ENCODE results near the gene PSMC3.

The PSMC3 gene

DNA sequence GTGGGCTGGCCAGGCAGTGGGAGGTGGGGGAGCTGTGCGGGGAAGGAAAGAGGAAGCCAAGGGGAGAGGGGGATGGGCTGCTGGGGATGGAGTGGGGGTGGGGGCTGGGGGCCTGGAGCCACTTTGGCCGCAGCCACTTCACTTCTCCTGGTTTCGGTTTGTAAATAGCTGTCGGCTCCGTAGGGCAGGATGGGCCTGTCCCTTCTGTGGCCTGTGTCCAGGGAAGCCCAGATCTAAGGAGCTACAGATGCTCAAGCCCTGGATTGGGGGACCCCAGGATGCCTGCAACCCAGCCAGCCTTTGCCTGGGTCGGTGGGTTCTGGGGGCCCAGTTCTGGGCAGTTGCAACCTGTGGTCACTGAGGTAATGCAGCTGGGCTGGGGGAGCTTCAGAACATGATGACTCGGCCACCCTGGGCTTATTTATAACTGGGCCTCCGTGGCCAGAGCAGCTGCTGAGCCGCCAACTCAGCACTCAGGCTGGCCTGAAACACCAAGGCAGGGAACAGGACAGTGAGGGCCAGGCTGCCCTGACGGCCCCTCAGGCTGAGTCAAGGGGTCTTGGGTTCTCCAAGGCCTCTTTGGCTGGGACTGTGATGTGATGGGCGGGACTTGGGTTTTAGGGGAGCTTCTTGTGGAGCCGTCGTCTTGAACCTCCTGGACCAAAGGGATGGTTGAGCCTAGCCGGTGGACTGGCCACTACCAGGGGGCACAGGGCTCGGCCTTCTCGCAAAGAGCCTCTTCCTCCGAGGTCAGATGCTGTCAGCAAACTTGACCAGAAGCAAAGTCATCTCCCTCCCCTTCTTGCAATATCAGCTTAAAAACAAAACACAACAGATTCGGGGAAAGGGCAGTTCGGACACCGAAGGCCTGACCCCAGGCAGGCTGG lies 32.8 kb downstream of the PSMC3 start:
- no peak for DNase-seq

DNA sequence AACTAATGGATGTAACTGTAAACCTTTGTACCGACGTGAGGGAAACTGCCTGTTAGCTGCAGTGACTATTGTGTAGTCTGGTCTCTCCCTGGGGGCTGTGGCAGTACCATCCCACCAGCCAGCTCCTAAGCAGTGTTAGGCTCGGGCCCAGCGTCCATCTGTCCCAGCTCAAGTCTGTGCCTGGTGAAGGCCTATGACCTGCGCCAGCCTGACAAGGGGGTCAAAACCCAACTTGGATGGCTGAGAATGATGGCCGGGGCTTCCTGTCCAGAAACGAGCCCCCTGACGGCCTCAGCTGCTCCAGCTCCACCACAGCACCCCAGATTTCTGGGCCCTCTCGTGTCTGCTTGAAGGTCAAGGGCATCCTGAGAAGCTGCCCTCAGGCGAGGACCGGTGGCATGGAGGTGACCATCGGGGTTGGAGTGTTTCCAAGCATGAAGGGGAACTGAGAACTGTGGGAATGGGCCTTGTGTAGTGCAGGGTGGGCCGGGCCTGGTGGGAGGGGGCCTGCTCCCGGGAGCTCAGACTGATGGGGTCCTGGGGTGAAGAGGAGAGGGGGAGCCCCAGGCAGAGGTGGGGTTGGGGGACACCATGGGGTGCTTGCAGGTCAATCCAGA lies 33.6 kb downstream of the PSMC3 start:
- no peak for DNase-seq

DNA sequence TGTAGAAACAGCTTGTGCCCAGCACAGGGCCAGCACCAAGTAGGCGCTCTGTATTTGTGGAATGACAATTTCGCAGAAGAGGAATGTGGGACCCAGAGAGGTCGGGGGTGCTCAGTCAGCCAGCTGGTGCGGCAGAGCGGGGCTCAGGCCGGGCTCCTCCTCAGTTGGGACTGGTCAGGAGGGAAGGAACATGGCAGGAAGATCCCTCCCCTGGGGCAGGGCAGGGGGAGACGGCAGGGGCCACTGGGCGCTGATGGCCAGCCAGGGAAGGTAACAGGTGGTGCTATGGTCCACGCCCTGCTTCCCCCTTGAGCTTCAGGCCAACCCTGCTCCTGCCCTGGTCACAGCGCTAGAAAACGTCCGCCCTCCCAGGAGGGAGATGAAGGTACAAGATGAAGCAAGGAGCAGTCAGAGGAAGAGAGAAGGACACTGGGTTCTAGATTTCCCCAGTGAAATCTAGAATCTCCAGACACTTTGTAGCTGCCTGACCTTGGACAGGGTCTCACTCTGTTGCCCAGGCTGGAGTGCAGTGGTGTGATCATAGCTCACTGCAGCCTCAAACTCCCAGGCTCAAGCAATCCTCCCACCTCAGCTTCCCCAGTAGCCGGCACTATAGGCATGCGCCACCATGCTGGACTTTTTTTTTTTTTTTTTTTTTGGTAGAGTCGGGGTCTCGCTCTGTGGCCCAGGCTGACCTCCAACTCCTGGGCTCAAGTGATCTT lies 34.4 kb downstream of the PSMC3 start:
- no peak for DNase-seq

DNA sequence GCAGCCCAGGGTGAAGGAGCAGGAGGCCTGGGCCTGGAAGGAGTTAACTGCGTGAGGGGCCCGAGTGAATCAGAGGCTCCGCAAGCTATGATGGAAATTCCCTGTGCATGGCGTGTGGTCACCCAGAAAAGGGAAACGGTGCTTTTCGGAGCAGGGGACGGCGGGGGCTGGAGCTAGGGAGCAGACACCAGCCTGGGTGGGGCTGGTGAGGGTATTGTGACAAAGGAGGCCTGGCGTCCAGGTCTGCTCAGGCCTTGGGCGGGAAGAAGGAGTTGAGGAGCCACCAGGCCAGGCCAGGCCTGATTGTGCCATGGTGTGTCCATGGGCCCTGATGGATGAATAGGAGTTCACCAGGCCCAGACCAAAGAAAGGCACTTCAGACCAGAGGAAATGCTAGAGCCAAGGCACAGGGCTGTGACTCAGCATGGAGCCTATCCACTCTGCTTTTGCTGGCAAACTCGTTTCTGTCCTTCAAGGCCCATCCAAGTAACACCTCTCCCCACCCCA lies 35.1 kb downstream of the PSMC3 start:
- DNase-seq = no peak

DNA sequence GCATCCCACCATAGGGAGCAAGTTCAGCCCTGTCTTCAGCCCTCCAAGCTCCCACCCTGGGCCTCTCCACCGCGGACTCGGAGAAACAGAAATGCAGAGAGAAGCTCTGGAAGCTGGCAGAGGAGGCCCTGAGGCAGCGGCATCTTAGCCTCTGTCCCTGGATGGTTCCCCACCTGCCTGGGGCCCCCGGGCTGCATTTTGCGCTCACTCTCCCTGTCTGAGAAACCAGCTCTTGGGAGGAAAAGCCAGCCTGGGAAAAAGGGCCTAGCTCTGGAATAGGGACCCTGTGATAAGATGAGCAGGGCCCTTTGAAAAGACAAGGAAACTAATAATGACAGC lies 35.8 kb downstream of the PSMC3 start:
- DNase-seq = no peak

DNA sequence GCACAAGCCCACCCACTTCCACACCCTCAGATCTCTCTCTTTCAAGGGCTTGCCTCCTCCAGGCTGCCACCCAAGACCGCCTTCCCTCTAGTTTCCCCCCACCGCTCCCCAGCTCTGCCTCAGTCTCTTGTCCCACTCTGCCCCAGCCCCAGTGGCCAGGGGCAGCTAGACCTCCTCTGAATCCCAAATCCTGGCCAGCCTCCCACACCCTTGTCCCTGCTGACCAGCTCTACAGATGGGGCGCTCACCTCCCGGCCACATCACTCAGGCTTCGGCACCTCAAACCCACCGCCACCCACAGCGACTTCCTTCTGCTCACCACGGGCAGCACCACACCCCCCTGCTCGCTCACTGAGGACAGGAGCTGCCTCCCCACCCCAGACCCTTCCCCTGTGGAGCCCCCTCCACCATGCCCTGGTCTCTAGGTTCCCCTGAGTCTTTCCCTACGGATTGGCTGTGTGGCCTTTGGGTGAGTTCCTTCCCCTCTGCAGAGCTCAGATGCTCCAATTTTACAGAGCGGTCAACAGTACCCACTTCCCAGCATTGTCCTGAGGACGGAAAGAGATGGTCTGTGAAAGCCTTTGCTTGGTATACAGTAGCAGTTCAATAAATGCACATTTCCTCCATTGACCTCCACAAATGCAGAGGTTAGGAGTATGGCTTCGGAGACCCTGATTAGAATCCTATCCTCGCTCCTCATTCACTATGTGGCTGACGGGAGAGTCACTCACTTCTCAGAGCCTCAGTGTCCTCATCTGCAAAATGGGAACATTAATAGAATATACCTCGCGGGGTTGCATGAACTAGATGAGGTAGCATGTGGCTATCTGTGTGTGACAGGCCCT lies 36.4 kb downstream of the PSMC3 start:
- no peak for DNase-seq

DNA sequence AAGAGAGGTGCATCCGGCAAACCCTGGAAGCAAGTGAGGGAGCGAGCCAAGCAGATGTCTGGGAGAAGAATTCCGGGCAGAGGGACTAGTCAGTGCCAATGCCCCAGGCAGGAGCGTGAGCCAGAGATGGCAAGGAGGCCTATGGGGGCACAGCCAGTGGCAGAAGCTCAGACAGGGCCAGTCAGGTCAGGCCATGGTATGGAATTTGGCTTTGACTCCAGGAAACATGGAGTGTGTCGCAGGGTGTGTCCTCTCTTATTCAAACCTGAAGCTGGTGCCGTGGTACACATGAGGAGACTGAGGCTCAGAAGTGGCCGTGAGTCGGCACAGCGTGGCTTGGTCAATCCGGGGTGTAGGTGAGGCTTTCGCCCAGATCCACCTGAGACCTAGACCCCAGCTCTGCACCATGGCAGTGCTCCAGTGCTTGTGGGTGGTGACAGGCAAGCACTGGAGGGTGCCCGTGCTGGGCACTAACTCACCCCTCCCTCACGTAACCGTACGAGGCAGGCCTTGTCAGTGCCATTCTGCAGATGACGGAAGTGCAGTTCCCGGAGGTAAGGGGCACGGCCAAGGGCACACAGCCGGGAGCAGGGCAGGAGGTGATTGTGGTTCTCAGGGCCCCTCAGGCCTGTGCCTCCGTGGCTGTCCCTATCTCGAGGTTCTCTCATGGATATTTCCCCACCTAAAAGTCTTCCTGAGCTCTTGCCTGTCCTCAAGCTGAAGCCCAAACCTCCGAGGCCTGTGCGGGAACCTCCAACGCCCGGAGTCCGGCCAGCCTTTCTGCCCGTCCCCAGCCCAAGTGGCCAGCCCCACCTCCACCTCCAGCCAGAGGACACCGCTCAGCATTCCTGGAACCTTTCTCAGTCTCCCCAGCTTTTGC lies 37.3 kb downstream of the PSMC3 start:
- DNase-seq = no peak

DNA sequence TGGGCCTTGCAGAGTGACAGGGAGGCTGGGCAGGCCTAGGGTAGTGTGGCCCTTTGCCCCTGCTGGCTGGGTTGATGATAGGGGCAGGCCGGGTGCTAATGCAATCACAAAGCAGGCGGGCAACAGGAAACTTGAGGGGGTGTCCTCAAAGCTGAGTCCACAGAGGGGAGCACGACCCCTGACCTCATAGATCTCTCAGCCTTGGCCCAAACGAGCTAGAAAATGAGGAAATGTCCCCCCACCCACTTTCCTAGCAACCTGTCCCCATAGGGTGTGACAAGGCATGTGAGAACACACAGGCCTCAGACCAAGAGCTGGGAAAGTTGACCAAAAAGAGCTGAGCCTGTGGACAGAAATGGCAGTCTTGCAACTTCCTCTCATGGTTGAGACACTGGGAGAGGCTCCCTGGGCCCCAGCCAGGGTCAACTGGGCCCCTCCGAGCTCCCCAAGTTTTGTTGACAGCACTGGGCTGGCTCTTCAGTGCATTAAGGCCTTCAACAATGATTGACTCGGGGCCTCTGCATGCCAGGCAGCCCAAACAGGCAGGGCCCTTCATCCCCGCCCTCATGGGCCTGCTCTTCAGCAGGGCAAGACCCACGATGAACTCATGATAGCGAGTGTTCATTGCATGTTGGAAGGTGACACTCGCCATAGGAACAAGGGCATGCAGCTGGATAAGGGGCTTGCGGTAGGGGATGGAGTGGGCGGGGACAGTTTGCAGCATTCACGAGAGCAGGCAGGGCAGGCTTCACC lies 38.1 kb downstream of the PSMC3 start:
- DNase-seq = no peak

DNA sequence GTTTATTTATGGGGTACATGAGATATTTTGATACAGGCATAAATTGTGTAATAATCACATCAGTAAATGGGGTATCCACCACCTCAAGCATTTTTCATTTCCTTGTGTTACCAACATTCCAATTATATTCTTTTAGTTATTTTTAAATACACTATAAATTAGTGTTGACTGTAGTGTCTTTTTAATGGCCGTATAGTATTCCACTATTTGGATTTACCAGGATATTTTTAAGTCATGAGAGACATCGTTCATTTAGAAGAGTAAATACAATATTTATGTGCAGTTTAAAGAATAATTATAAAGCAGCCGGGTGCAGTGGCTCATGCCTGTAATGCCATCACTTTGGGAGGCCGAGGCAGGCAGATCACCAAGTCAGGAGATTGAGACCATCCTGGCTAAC lies 41.7 kb downstream of the PSMC3 start:
- DNase-seq = no peak

DNA sequence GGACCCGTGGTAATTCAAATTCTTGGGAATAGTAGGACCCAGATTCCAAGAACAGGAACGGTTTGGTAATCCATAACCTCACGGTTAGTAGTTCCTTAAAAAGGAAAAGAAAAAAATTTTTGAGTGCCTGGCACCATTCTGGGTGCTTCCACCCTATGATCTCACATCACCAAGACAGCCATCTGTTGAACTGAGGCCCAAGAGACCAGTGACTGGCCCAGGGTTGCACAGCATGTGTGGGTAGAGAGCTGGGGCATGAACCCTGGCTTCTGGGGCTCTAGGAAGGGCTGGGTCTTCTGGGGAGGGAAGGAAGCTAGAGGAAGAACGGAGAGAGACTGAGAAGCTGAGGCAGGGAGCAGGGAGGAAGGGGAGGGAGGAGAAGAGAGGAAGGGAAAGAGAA lies 43.2 kb downstream of the PSMC3 start:
- no peak for DNase-seq

DNA sequence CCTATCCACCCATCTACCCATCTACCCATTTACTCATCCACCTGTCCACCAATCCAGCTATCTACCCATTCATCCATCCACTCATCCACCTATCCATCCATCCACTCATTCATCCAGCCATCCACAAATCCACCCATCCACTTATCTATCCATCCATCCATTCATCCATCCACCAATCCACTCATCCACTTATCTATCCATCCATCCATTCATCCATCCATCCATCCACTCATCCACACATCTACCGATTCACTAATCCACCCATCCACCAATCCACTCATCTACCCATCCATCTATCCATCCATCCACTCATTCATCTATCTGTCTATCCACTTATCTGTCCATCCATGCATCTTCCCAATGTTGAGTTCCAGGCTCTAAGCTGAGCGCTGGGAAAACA lies 46.2 kb downstream of the PSMC3 start:
- no peak for DNase-seq

DNA sequence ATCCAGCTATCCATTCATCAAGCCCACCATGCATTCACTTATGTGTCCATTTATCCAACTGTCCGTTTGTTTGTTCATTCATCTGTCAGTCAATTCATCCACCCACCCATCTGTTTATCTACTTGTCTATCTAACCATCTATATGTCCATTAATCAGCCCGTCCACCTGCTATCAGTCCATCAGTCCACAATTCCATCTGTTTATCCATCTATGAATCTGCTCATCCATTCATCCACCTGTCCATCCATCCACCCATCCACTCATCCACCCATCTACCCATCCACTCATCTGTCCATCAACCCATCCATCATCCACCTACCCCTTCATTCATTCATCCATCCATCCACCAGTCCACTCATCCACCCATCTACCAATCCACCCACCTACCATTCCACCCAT lies 46.9 kb downstream of the PSMC3 start:
- no peak for DNase-seq

DNA sequence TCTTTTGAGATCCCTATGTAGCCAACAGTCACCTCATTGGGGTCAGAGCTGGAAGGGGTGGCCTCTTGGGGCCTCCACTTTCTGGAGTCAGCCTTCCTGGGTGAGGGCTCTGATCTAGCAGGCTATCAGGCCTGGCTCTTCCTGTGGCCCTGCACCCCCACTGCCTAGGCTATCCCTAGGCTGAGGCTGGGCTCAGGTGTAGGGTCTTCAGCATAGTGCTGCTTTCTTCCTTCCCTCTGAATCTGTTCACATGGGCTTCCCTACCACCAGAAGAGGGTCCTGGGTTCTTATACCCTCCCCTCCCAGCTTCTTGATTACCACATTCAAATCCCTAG lies 47.4 kb downstream of the PSMC3 start:
- no peak for DNase-seq

DNA sequence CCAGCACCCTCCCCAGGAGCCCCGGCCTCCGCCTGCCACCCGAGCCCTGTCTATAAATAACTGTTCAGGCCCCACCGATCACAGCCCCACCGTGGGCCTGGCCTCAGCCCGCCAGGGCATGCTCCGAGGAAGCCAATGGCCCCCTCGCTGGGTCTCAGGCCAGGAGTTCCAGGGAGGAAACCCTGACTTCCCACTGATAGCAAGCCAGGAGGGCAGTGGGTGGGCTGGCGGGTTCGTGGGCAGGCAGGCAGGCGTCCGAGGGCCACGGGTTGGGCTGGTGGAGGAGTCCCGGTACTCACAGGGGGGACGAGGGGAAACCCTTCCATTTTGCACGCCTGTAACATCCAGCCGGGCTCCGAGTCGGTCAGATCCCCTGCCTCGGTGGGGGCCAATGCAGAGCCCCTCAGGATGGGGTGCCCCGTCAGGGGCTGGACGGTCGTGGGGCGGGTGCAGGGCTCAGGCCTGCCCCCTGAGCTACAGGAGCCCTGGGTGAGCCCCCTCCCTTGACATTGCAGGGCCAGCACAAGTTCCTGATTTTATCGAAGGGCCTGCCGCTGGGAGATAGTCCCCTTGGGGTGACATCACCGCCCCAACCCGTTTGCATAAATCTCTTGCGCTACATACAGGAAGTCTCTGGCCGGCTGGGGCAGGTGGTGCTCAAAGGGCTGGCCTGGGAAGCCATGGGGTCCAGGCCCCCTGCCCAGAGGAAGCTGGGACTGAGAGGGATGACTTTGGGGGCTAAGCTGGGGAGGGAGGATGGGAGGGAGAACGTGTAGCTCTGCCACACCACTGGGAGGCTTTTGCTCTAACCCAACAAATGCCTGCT lies 48.0 kb downstream of the PSMC3 start, which contains the start of gene SPI1:
Gene SPI1 (minus strand): TSS at position 538 of the 826 bp plus-strand sequence. CDS start 194 bp downstream, at position 344.
- DNase-seq = no peak

DNA sequence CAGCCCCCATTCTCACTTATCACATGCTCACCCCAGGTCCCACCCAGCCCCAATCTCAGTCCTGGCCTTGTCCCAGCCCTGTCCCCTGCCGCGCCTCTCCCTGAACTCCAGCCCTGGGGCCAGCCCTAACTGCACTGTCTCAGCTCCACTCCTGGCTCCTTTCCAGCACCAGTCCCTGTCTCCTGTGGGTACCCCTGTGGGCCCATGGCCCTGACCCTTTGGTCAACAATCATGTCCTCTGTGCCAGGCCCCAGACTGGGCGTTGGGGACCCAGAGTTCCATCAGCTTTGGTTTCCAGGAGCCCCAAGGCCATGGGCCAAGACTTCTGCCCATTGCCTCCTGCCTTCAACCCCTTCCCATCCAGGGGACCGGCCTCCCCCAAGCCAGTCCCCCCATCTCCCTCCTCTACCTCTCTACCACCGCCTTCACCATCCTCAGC lies 48.6 kb downstream of the PSMC3 start:
- DNase-seq = no peak

DNA sequence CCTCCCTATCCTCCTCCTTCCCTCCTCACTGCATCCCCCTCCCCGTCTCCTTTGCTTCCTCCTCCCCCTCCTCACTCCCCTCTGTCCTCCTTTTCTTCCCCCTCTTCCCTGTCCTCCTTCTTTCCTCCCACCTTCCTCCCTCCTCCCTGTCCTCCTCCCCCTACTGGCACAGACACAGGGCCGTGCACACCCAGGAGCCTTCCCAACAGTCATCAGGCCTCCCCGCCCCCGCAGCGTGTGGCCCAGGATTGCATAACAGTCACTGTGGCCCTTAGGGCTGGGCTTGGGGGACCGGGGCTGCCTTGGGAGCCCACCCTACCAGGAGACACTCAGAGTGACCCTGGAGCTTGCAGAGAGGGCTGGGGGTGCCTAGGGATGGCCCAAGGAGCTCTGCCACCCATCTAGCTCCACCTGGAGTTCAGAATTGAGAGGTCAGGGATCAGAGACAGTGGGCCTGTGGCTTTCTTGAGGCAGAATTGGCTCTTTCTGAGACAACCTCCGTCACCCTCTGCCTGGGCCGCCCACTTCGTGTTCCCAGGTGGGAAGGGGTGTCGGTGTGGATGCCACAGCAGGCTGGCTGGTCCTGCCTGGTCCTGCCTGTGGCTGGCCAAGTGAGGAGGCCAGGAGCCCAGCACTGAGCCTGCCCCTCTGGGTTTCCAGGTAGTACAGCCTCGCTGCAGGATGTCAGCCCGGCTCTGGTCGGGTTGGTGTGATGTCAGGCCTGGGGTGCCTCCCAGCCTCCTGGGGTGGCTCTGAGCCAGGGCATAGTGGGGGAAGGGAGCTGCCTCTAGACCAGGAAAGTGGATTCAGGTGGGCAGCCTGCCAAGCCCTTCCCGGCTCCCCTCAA lies 49.5 kb downstream of the PSMC3 start:
- no peak for DNase-seq

DNA sequence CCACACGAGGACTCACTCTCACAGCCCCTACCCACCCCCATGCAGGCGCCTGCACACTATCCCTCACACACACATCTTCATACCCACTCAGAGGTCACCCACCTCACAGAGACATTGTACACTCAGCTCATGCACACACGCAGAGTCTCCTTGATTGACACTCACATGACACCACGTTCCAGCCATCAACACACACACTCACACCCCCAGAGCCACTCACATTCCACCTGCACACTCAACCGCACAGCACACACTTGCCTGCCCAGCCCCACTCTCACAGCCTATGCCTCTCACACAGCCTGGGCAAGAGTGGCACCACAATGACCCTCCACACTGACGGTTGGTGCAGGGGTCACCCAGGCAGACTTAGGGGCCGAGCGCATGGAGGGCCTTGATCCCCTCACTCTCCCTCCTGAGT lies 50.1 kb downstream of the PSMC3 start:
- DNase-seq = no peak

DNA sequence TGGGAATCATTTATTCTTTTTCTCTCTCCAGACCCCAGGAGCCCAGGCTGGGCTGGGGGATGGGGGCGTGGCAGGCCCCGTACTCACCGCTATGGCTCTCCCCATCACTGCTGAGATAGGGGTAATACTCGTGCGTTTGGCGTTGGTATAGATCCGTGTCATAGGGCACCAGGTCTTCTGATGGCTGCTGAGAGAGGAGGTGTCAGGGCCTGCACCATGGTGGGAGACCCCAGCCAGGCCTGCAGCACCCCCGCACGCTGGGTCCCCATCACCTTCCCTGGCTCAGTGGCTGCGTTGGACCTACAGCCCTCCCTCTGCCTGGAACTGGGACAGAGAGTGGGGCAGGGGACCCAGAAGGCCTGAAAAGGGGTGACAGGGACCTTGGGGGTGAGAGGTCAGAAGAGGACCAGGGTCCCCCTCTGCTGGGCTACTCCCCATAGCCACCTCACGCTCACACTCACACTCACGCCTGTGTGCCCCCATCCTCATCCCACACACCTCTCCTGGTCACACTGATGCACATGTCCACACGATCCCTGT lies 50.6 kb downstream of the PSMC3 start:
- DNase-seq = no peak

DNA sequence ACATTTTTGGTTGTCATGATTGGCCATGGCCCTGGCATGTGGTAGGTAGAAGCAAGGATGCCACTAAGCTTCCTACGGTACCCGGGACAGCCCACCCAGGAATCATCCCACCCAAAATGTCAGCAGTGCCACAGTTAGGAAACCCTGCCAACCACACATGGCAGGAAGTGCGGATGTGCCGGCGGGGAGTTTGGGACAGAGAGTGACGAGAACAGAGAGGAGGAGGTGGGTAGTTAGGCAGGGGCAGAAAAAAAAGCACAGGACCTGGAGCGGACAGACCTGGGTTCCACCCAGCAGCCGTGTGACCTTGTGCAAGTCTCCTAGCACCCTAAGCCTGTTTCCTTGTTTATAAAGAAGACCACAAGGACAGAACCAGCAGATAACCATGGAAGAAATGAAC lies 51.2 kb downstream of the PSMC3 start:
- DNase-seq = no peak
